Trophoblast cell (in vitro differentiated cells and primary cell): Measurements from ENCODE around the gene ARHGDIG.

ENCODE experiments used
- DNase-seq, 2 donors: peaks; one replicate each; pipeline ENCODE4 v3.0.0-alpha.2; 2016
- H2AFZ ChIP-seq: 2 replicates; pipeline ENCODE4 v1.6.1; 2013; ENCODE audit warnings: low read length, moderate library complexity, mild to moderate bottlenecking; ENCODE audit not compliant: insufficient read depth, poor library complexity
- H2AK5ac ChIP-seq: 2 replicates; pipeline ENCODE4 v1.6.1; 2013; ENCODE audit warnings: mild to moderate bottlenecking, low read length
- H2BK120ac ChIP-seq: 2 replicates; pipeline ENCODE4 v1.6.1; 2013; ENCODE audit warnings: low read length, mild to moderate bottlenecking, moderate library complexity; ENCODE audit not compliant: insufficient read depth, poor library complexity
- H2BK12ac ChIP-seq: 2 replicates; pipeline ENCODE4 v1.6.1; 2013; ENCODE audit warnings: mild to moderate bottlenecking, low read length, moderate library complexity
- H2BK5ac ChIP-seq: 2 replicates; pipeline ENCODE4 v1.6.1; 2013; ENCODE audit warnings: low read length, low read depth, moderate library complexity, mild to moderate bottlenecking; ENCODE audit not compliant: poor library complexity
- H3K14ac ChIP-seq: 2 replicates; pipeline ENCODE4 v1.6.1; 2013; ENCODE audit warnings: mild to moderate bottlenecking, low read length
- H3K18ac ChIP-seq: 2 replicates; pipeline ENCODE4 v1.6.1; 2013; ENCODE audit warnings: mild to moderate bottlenecking, low read length
- H3K23ac ChIP-seq: 2 replicates; pipeline ENCODE4 v1.6.1; 2013; ENCODE audit warnings: low read length
- H3K27ac ChIP-seq: 2 replicates; pipeline ENCODE4 v1.5.1; 2013; ENCODE audit warnings: low read depth, mild to moderate bottlenecking, inconsistent platforms, low read length, moderate library complexity
- H3K27me3 ChIP-seq: 2 replicates; pipeline ENCODE4 v1.6.1; 2013; ENCODE audit warnings: inconsistent platforms, mild to moderate bottlenecking, low read length, moderate library complexity; ENCODE audit not compliant: insufficient read depth
- H3K36me3 ChIP-seq, 2 experiments: 1 replicate in 1 of 2; 2 replicates in 1 of 2; pipeline ENCODE4 v1.6.1; 2013; ENCODE audit warnings: low read length in 2 of 2, mild to moderate bottlenecking in 2 of 2, moderate library complexity in 1 of 2; ENCODE audit not compliant: insufficient read depth in 2 of 2, control insufficient read depth in 1 of 2
- H3K4ac ChIP-seq: 2 replicates; pipeline ENCODE4 v1.6.1; 2013; ENCODE audit warnings: low read depth, mild to moderate bottlenecking, low read length, moderate library complexity
- H3K4me1 ChIP-seq, 2 experiments: 1 replicate in 1 of 2; 2 replicates in 1 of 2; pipeline ENCODE4 v1.6.1; 2013; ENCODE audit warnings: low read length in 2 of 2, mild to moderate bottlenecking in 2 of 2, moderate library complexity in 1 of 2; ENCODE audit not compliant: insufficient read depth in 2 of 2, control insufficient read depth in 1 of 2
- H3K4me2 ChIP-seq: 2 replicates; pipeline ENCODE4 v1.6.1; 2013; ENCODE audit warnings: inconsistent platforms, mild to moderate bottlenecking, low read length, moderate library complexity
- H3K4me3 ChIP-seq: 2 replicates; pipeline ENCODE4 v1.5.1; 2013; ENCODE audit warnings: mild to moderate bottlenecking, low read depth, low read length, inconsistent platforms
- H3K79me1 ChIP-seq: one replicate; pipeline ENCODE4 v1.6.1; 2013; ENCODE audit warnings: low read length
- H3K79me2 ChIP-seq: 2 replicates; pipeline ENCODE4 v1.6.1; 2013; ENCODE audit warnings: low read length, mild to moderate bottlenecking; ENCODE audit not compliant: control insufficient read depth, insufficient read depth, poor library complexity
- H3K9ac ChIP-seq: 2 replicates; pipeline ENCODE4 v1.6.1; 2013; ENCODE audit warnings: mild to moderate bottlenecking, low read length
- H3K9me3 ChIP-seq: 2 replicates; pipeline ENCODE4 v1.6.1; 2013; ENCODE audit warnings: low read depth, mild to moderate bottlenecking, control low read depth, inconsistent platforms, low read length; ENCODE audit not compliant: insufficient read depth
- H4K12ac ChIP-seq: 2 replicates; pipeline ENCODE4 v1.6.1; 2013; ENCODE audit warnings: low read depth, mild to moderate bottlenecking, low read length, moderate library complexity
- H4K8ac ChIP-seq: 2 replicates; pipeline ENCODE4 v1.6.1; 2013; ENCODE audit warnings: low read depth, mild to moderate bottlenecking, low read length, moderate library complexity
- H4K91ac ChIP-seq: one replicate; pipeline ENCODE4 v1.6.1; 2013; ENCODE audit warnings: low read depth, mild to moderate bottlenecking, low read length, moderate library complexity
- WGBS: extraction: QIAGEN DNeasy Blood & Tissue Kit; methylation state at CpG from one replicate; pipeline ENCODE4 v1.1.7; 2013; ENCODE audit warnings: missing lambda C conversion rate; ENCODE audit not compliant: insufficient read length, insufficient coverage; ENCODE audit errors: extremely low coverage; 5-methylcytosine and 5-hydroxymethylcytosine counted together

Gene ARHGDIG

GRCh38 chr16:285146-286055 is 5.0 kb downstream of the ARHGDIG start:
- WGBS, result no CpG with 5 or more reads among the region's 48 CpGs
- Histone ChIP-seq H2AFZ (no peak overlapping the region), H4K8ac (no peak overlapping the region), H3K4me2 (no peak overlapping the region), H3K79me2 (no peaks in the 10 kb centered on the region), H3K36me3 (peaks cover 34 to 37% of the 10 kb centered on the region in 2 experiments), H4K91ac (no peak overlapping the region), H4K12ac (no peak overlapping the region), H3K14ac (no peak overlapping the region), H3K4me1 (no peaks in the 10 kb centered on the region), H2BK12ac (no peak overlapping the region), H3K4ac (no peak overlapping the region), H3K9me3 (peaks cover 16% of the 10 kb centered on the region), H3K23ac (no peak overlapping the region), H2AK5ac (no peak overlapping the region), H2BK5ac (no peak overlapping the region), H2BK120ac (no peak overlapping the region), H3K4me3 (no peak overlapping the region), H3K27ac (no peak overlapping the region), H3K27me3 (peaks cover 15% of the 10 kb centered on the region), H3K9ac (no peak overlapping the region), H3K79me1 (no peaks in the 10 kb centered on the region), H3K18ac (no peak overlapping the region)
- no peak for DNase-seq

- no CpG with 5 or more reads among the region's 22 CpGs for WGBS
- no peak overlapping the region for H3K9ac ChIP-seq
- H3K14ac ChIP-seq, result no peak overlapping the region
Measured at GRCh38 chr16:286491-287297, 6.3 kb downstream of the ARHGDIG start.

GRCh38 chr16:287298-287811 is 7.0 kb downstream of the ARHGDIG start:
- no peak overlapping the region for H4K91ac ChIP-seq
- H3K27me3 ChIP-seq, result no peaks in the 10 kb centered on the region
- no peaks in the 10 kb centered on the region for H3K79me1 ChIP-seq
- no peak overlapping the region for H2BK5ac ChIP-seq
- DNase-seq, result peak in 1 of 2 donors; percentile 27
- no peak overlapping the region for H4K8ac ChIP-seq
- no peak overlapping the region for H2AK5ac ChIP-seq
- H3K14ac ChIP-seq, result no peak overlapping the region
- H3K79me2 ChIP-seq, result no peaks in the 10 kb centered on the region
- H2AFZ ChIP-seq, result no peak overlapping the region
- H3K4me3 ChIP-seq, result no peak overlapping the region
- no CpG with 5 or more reads among the region's 16 CpGs for WGBS
- no peak overlapping the region for H3K27ac ChIP-seq
- no peak overlapping the region for H3K4ac ChIP-seq
- no peak overlapping the region for H3K18ac ChIP-seq
- H3K9ac ChIP-seq, result no peak overlapping the region
- no peak overlapping the region for H2BK120ac ChIP-seq
- peaks cover 52 to 53% of the 10 kb centered on the region in 2 experiments for H3K36me3 ChIP-seq
- H4K12ac ChIP-seq, result no peak overlapping the region
- H3K9me3 ChIP-seq, result peaks cover 14% of the 10 kb centered on the region
- no peaks in the 10 kb centered on the region for H3K4me1 ChIP-seq
- no peak overlapping the region for H3K4me2 ChIP-seq
- no peak overlapping the region for H3K23ac ChIP-seq
- H2BK12ac ChIP-seq, result no peak overlapping the region

More at GRCh38 chr16:286491-287297, 6.3 kb downstream of the ARHGDIG start:
- DNase-seq, result no peak
- Histone ChIP-seq H3K18ac (no peak overlapping the region), H4K91ac (no peak overlapping the region), H3K27ac (no peak overlapping the region), H2AFZ (no peak overlapping the region), H3K79me2 (no peaks in the 10 kb centered on the region), H4K12ac (no peak overlapping the region), H3K9me3 (peaks cover 16% of the 10 kb centered on the region), H3K4me3 (peak overlapping the region; percentile 37), H2BK5ac (no peak overlapping the region), H4K8ac (no peak overlapping the region), H2BK12ac (no peak overlapping the region), H3K23ac (no peak overlapping the region), H3K4me1 (no peaks in the 10 kb centered on the region), H3K4me2 (no peak overlapping the region), H2BK120ac (no peak overlapping the region), H3K36me3 (peaks cover 47 to 49% of the 10 kb centered on the region in 2 experiments), H3K27me3 (peaks cover 3% of the 10 kb centered on the region), H3K79me1 (no peaks in the 10 kb centered on the region), H3K4ac (no peak overlapping the region), H2AK5ac (no peak overlapping the region)
